Measurements from ENCODE around the gene CTU2.

Gene CTU2

GRCh38 chr16:88694221-88695087, 11.8 kb upstream of the CTU2 start:
- ChIA-PET CTCF (no interaction called here), POLR2A (interaction anchor here (1.1 kb wide), 1 partner anchor 124 kb away, joined by 3 read pairs; the partner anchor contains the start of gene ZC3H18)
- Histone ChIP-seq H3K36me3 (ENCODE audit: control insufficient read depth in 2 of 2, insufficient read depth in 1 of 2, low read length in 2 of 2) (peaks cover 0 to 29% of the 10 kb centered on the region in 2 experiments; a peak in 2 of 3 replicates), H3K4me3 (ENCODE audit: low read depth, low read length) (no peak overlapping the region), H3K27ac (ENCODE audit: extremely low read depth, low read depth, low read length) (no peak overlapping the region), H3K4me1 (ENCODE audit: control insufficient read depth, insufficient read depth, low read length) (no peaks in the 10 kb centered on the region), H3K9me3 (ENCODE audit: control insufficient read depth, insufficient read depth, low read depth, low read length) (no peaks in the 10 kb centered on the region)
- TF ChIP-seq ZNF214 (tag by site-specific recombination; IDR thresholded peaks at IDR 0.05; ENCODE audit: borderline replicate concordance) (no peak), ZBTB44 (tag by site-specific recombination; IDR thresholded peaks at IDR 0.05) (no peak), ZNF341 (tag by site-specific recombination; IDR thresholded peaks at IDR 0.05; ENCODE audit: low read depth) (no peak), OSR2 (tag by site-specific recombination; IDR thresholded peaks at IDR 0.05) (no peak), ZNF366 (tag by site-specific recombination; conservative IDR thresholded peaks at IDR 0.05) (no peak), ZFP3 (tag by site-specific recombination; IDR thresholded peaks at IDR 0.05; ENCODE audit: low read depth) (no peak), HOXC10 (CRISPR knock-in tag; IDR thresholded peaks at IDR 0.05) (no peak), ZNF76 (tag by site-specific recombination; IDR thresholded peaks at IDR 0.05; ENCODE audit: borderline replicate concordance, low read depth) (no peak), ZNF658 (tag by site-specific recombination; IDR thresholded peaks at IDR 0.05) (no peak), YY1 (tag by site-specific recombination; IDR thresholded peaks at IDR 0.05) (no peak), ZNF19 (tag by site-specific recombination; IDR thresholded peaks at IDR 0.05; ENCODE audit: low read depth) (no peak), ZNF555 (tag by site-specific recombination; conservative IDR thresholded peaks at IDR 0.05) (no peak), TCF7L2 (IDR thresholded peaks at IDR 0.05; ENCODE audit: borderline replicate concordance, low read depth, low read length) (no peak), ZFP41 (tag by site-specific recombination; IDR thresholded peaks at IDR 0.05; ENCODE audit: borderline replicate concordance) (no peak), ZNF677 (tag by site-specific recombination; IDR thresholded peaks at IDR 0.05) (no peak), ZNF670 (tag by site-specific recombination; IDR thresholded peaks at IDR 0.05; ENCODE audit: low read depth) (no peak), ZXDB (tag by site-specific recombination; IDR thresholded peaks at IDR 0.05) (no peak), MEIS1 (CRISPR knock-in tag; IDR thresholded peaks at IDR 0.05; ENCODE audit: borderline replicate concordance) (no peak)

- Histone ChIP-seq H3K4me1 (ENCODE audit: control insufficient read depth, insufficient read depth, low read length) (no peaks in the 10 kb centered on the region), H3K36me3 (ENCODE audit: control insufficient read depth in 2 of 2, insufficient read depth in 1 of 2, low read length in 2 of 2) (peaks cover 0 to 36% of the 10 kb centered on the region in 2 experiments; a peak in 2 of 3 replicates), H3K27ac (ENCODE audit: extremely low read depth, low read depth, low read length) (no peak overlapping the region), H3K4me3 (ENCODE audit: low read depth, low read length) (no peak overlapping the region), H3K9me3 (ENCODE audit: control insufficient read depth, insufficient read depth, low read depth, low read length) (no peaks in the 10 kb centered on the region)
- peak; percentile 59; the same call in 1 of the 2 replicates for TF ChIP-seq ZFHX2 (tag by site-specific recombination; conservative IDR thresholded peaks at IDR 0.05)
- TF ChIP-seq PBX3 (CRISPR knock-in tag; IDR thresholded peaks at IDR 0.05), result no peak
- CTCF ChIA-PET, result no interaction called here
- POLR2A ChIA-PET, result no interaction called here
Measured at GRCh38 chr16:88695218-88695617, 11.1 kb upstream of the CTU2 start.

Data from HEK293 (cell line).